ENCODE measurements around the gene ABCG8. TPM values are rescaled to one million over a fixed set of nuclear protein-coding genes. Genes with fewer than 3 reads are reported as not detected.

Gene ABCG8
- polyA plus RNA-seq, 2 donors = not detected

DNA sequence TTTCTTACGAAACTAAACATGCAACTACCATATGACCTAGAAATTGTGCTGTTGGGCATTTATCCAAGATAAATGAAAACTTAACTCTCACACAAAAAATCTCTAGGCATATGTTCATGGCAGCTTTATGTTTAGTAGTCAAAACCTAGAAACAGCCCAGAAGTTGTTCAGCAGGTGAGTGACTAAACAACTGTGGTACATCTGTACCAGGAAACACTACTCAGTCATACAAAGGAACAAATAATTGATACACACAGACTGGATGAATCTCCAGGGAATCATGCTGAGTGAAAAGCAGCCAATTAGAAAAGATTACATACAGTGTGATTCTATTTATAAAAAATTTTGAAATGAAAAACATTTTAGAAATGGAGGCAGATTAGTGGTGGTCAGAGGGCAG is 35.7 kb upstream of the ABCG8 start:
- H3K4me3 ChIP-seq (ENCODE audit: low read depth in 1 of 2, low read length in 2 of 2) = no peak overlapping the region
- WGBS, 2 donors = 79 to 85% methylated on average over 1 of the region's 1 CpG
- H3K4me1 ChIP-seq (ENCODE audit: control insufficient read depth in 2 of 2, insufficient read depth in 2 of 2, low read length in 1 of 2) = no peaks in the 10 kb centered on the region

DNA sequence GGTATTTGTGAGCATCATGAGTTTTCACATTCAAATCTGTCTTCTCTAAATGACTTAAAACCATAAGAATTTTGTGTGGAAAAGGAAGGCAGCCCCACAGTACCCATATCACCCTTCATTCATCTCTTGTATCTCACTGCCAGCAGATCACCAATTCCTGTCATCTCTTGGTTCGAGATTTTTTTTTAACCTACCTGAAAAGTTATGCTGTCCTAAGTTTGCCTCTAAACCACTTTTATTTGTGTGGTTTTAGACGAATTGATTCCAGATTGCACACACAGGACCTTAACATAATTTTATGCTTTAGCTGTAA is 32.1 kb upstream of the ABCG8 start:
- no peak overlapping the region for H3K27ac ChIP-seq (ENCODE audit: low read depth in 2 of 2, low read length in 1 of 2)
- WGBS, 2 donors = 64 to 82% methylated on average over 2 of the region's 2 CpGs
- H3K9me3 ChIP-seq (ENCODE audit: control insufficient read depth in 2 of 2, insufficient read depth in 1 of 2, low read depth in 1 of 2, low read length in 1 of 2) = no peaks in the 10 kb centered on the region
- H3K36me3 ChIP-seq (ENCODE audit: control insufficient read depth in 2 of 2, insufficient read depth in 2 of 2, low read length in 1 of 2) = no peaks in the 10 kb centered on the region
- H3K27me3 ChIP-seq (ENCODE audit: control insufficient read depth in 1 of 2, insufficient read depth in 2 of 2, low read length in 2 of 2) = no peaks in the 10 kb centered on the region
- no peaks in the 10 kb centered on the region for H3K4me1 ChIP-seq (ENCODE audit: control insufficient read depth in 2 of 2, insufficient read depth in 2 of 2, low read length in 1 of 2)
- H3K4me3 ChIP-seq (ENCODE audit: low read depth in 1 of 2, low read length in 2 of 2) = no peak overlapping the region

More for the DNA sequence above, 35.7 kb upstream of the ABCG8 start:
- H3K36me3 ChIP-seq (ENCODE audit: control insufficient read depth in 2 of 2, insufficient read depth in 2 of 2, low read length in 1 of 2) = no peaks in the 10 kb centered on the region
- no peaks in the 10 kb centered on the region for H3K27me3 ChIP-seq (ENCODE audit: control insufficient read depth in 1 of 2, insufficient read depth in 2 of 2, low read length in 2 of 2)
- no peak overlapping the region for H3K27ac ChIP-seq (ENCODE audit: low read depth in 2 of 2, low read length in 1 of 2)
- no peaks in the 10 kb centered on the region for H3K9me3 ChIP-seq (ENCODE audit: control insufficient read depth in 2 of 2, insufficient read depth in 1 of 2, low read depth in 1 of 2, low read length in 1 of 2)

DNA sequence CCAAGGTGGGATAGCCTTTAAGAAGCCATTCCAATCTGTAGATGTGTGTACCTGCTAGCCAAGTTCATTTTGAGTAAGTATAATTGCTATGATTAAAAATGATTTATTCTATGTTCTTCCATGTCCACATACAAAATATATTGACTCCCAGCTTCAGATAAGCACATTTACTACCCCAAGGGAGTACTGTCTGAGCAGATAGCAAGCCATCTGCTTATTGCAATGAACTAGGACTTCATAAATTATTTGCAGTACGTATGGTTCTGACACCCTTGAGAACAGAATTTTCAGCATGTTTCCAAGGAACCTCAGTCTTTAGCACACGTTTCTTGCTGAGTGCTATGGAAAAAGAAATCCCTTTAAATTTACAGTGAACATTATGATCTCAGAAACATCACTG is 28.3 kb upstream of the ABCG8 start:
- Histone ChIP-seq H3K36me3 (ENCODE audit: control insufficient read depth in 2 of 2, insufficient read depth in 2 of 2, low read length in 1 of 2) (no peaks in the 10 kb centered on the region), H3K9me3 (ENCODE audit: control insufficient read depth in 2 of 2, insufficient read depth in 1 of 2, low read depth in 1 of 2, low read length in 1 of 2) (no peaks in the 10 kb centered on the region), H3K4me1 (ENCODE audit: control insufficient read depth in 2 of 2, insufficient read depth in 2 of 2, low read length in 1 of 2) (no peaks in the 10 kb centered on the region), H3K27ac (ENCODE audit: low read depth in 2 of 2, low read length in 1 of 2) (no peak overlapping the region), H3K4me3 (ENCODE audit: low read depth in 1 of 2, low read length in 2 of 2) (no peak overlapping the region), H3K27me3 (ENCODE audit: control insufficient read depth in 1 of 2, insufficient read depth in 2 of 2, low read length in 2 of 2) (no peaks in the 10 kb centered on the region)
- WGBS, 2 donors = 72 to 73% methylated on average over 2 of the region's 2 CpGs

DNA sequence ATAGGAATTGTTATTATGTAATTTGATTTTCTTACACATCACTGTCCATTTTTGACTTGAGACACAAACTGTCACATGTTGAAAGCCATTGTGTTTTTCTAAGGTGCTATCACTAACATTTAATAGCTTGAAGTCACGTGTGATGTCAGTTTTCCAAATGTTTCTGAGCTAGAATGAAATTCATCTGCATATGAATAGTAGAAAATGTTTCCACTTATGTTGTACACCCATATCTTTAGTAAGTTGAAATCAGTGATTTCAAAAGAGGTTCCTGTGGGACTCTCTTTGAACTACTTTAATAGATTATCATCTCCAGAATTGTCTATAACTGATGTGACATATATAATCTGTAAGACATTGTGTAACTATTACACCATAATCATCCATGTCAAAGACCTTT is 27.9 kb upstream of the ABCG8 start:
- Histone ChIP-seq H3K27me3 (ENCODE audit: control insufficient read depth in 1 of 2, insufficient read depth in 2 of 2, low read length in 2 of 2) (no peaks in the 10 kb centered on the region), H3K36me3 (ENCODE audit: control insufficient read depth in 2 of 2, insufficient read depth in 2 of 2, low read length in 1 of 2) (no peaks in the 10 kb centered on the region), H3K9me3 (ENCODE audit: control insufficient read depth in 2 of 2, insufficient read depth in 1 of 2, low read depth in 1 of 2, low read length in 1 of 2) (no peaks in the 10 kb centered on the region), H3K27ac (ENCODE audit: low read depth in 2 of 2, low read length in 1 of 2) (no peak overlapping the region), H3K4me1 (ENCODE audit: control insufficient read depth in 2 of 2, insufficient read depth in 2 of 2, low read length in 1 of 2) (no peaks in the 10 kb centered on the region), H3K4me3 (ENCODE audit: low read depth in 1 of 2, low read length in 2 of 2) (no peak overlapping the region)
- WGBS, 2 donors = 72 to 77% methylated on average over 1 of the region's 1 CpG

DNA sequence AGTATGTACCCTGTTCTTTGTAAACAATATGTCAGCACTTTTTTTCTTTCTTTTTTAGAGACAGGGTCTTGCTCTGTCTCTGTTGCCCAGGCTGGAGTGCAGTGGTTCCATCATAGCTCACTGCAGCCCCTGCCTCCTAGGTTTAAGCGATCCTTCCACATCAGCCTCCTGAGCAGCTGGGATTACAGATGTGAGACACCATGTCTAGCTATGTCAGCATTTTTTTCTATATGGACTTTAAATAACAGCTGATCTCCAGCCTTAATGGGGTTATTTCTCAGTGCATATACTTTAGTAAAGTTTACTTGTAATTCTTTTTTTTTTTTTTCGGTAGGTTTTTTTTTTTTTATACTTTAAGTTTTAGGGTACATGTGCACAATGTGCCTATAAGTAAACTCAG is 26.8 kb upstream of the ABCG8 start:
- Histone ChIP-seq H3K27ac (ENCODE audit: low read depth in 2 of 2, low read length in 1 of 2) (no peak overlapping the region), H3K9me3 (ENCODE audit: control insufficient read depth in 2 of 2, insufficient read depth in 1 of 2, low read depth in 1 of 2, low read length in 1 of 2) (no peaks in the 10 kb centered on the region), H3K27me3 (ENCODE audit: control insufficient read depth in 1 of 2, insufficient read depth in 2 of 2, low read length in 2 of 2) (no peaks in the 10 kb centered on the region), H3K4me1 (ENCODE audit: control insufficient read depth in 2 of 2, insufficient read depth in 2 of 2, low read length in 1 of 2) (no peaks in the 10 kb centered on the region), H3K36me3 (ENCODE audit: control insufficient read depth in 2 of 2, insufficient read depth in 2 of 2, low read length in 1 of 2) (no peaks in the 10 kb centered on the region), H3K4me3 (ENCODE audit: low read depth in 1 of 2, low read length in 2 of 2) (no peak overlapping the region)
- WGBS, 2 donors = 80 to 84% methylated on average over 2 of the region's 2 CpGs

DNA sequence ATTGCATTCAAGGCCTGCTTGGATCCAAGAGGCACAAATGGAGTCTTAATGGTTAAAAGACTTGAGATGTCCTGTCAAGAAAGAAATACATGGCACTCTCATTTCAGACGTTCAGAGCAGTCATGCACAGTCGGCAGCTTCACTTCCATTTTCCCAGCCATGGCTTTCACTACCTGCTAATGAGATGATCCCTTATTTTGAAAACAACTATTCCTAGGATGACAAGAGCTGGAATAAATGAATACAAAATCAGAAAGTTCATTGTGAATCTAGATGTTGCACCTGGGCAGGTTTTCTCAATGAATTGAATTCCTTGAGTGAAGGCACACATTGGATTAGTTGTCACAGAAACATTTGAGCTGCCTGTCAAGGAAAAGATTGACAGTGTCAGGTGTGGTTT is 25.8 kb upstream of the ABCG8 start:
- H3K9me3 ChIP-seq (ENCODE audit: control insufficient read depth in 2 of 2, insufficient read depth in 1 of 2, low read depth in 1 of 2, low read length in 1 of 2) = no peaks in the 10 kb centered on the region
- no peaks in the 10 kb centered on the region for H3K4me1 ChIP-seq (ENCODE audit: control insufficient read depth in 2 of 2, insufficient read depth in 2 of 2, low read length in 1 of 2)
- H3K27ac ChIP-seq (ENCODE audit: low read depth in 2 of 2, low read length in 1 of 2) = no peak overlapping the region
- H3K36me3 ChIP-seq (ENCODE audit: control insufficient read depth in 2 of 2, insufficient read depth in 2 of 2, low read length in 1 of 2) = no peaks in the 10 kb centered on the region
- 57 to 58% methylated on average over 2 of the region's 2 CpGs for WGBS, 2 donors
- H3K4me3 ChIP-seq (ENCODE audit: low read depth in 1 of 2, low read length in 2 of 2) = no peak overlapping the region
- no peaks in the 10 kb centered on the region for H3K27me3 ChIP-seq (ENCODE audit: control insufficient read depth in 1 of 2, insufficient read depth in 2 of 2, low read length in 2 of 2)

DNA sequence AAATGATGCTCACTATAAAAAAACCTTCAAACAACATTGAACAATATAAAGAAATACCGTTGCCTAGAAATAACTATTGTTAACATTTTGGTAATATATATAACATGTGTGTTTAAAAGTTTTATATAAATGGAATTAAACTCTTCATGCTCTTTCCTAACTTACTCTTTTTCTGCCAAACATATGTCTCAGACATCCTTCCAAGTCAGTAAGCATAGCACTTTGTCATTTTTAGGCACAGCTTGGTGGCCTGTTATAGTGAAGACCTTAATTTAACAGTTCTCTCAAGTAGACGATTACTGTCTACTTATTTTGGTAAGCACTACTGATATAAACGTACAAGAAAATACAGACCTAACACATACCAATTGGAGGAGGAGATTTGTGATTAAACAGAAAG is 24.1 kb upstream of the ABCG8 start:
- no peaks in the 10 kb centered on the region for H3K4me1 ChIP-seq (ENCODE audit: control insufficient read depth in 2 of 2, insufficient read depth in 2 of 2, low read length in 1 of 2)
- 81 to 82% methylated on average over 3 of the region's 3 CpGs for WGBS, 2 donors
- H3K4me3 ChIP-seq (ENCODE audit: low read depth in 1 of 2, low read length in 2 of 2) = no peak overlapping the region

DNA sequence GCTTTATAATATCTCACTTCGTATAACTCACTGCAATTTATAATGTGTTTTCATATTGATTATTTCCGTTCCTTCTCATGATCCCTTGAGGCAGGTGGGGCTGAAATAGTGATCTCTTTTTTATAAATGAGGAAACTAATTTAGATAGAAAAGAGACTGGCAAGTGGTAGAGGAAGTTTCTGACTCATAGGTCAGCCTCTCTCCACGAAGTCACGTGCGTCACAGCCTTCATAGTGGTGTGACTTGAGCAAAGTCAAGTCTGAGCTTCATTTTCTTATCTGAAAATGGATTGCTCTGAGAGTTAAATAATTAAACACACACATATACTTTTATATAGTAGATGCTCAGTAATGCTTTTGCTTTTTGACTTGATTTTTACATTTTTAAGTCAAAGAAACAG is 20.0 kb upstream of the ABCG8 start:
- H3K4me3 ChIP-seq (ENCODE audit: low read depth in 1 of 2, low read length in 2 of 2) = no peak overlapping the region
- no peaks in the 10 kb centered on the region for H3K27me3 ChIP-seq (ENCODE audit: control insufficient read depth in 1 of 2, insufficient read depth in 2 of 2, low read length in 2 of 2)
- H3K36me3 ChIP-seq (ENCODE audit: control insufficient read depth in 2 of 2, insufficient read depth in 2 of 2, low read length in 1 of 2) = no peaks in the 10 kb centered on the region
- 56 to 58% methylated on average over 5 of the region's 5 CpGs for WGBS, 2 donors
- no peaks in the 10 kb centered on the region for H3K4me1 ChIP-seq (ENCODE audit: control insufficient read depth in 2 of 2, insufficient read depth in 2 of 2, low read length in 1 of 2)
- no peaks in the 10 kb centered on the region for H3K9me3 ChIP-seq (ENCODE audit: control insufficient read depth in 2 of 2, insufficient read depth in 1 of 2, low read depth in 1 of 2, low read length in 1 of 2)
- H3K27ac ChIP-seq (ENCODE audit: low read depth in 2 of 2, low read length in 1 of 2) = no peak overlapping the region

More for the DNA sequence above, 24.1 kb upstream of the ABCG8 start:
- Histone ChIP-seq H3K9me3 (ENCODE audit: control insufficient read depth in 2 of 2, insufficient read depth in 1 of 2, low read depth in 1 of 2, low read length in 1 of 2) (no peaks in the 10 kb centered on the region), H3K27ac (ENCODE audit: low read depth in 2 of 2, low read length in 1 of 2) (no peak overlapping the region), H3K36me3 (ENCODE audit: control insufficient read depth in 2 of 2, insufficient read depth in 2 of 2, low read length in 1 of 2) (no peaks in the 10 kb centered on the region), H3K27me3 (ENCODE audit: control insufficient read depth in 1 of 2, insufficient read depth in 2 of 2, low read length in 2 of 2) (no peaks in the 10 kb centered on the region)

DNA sequence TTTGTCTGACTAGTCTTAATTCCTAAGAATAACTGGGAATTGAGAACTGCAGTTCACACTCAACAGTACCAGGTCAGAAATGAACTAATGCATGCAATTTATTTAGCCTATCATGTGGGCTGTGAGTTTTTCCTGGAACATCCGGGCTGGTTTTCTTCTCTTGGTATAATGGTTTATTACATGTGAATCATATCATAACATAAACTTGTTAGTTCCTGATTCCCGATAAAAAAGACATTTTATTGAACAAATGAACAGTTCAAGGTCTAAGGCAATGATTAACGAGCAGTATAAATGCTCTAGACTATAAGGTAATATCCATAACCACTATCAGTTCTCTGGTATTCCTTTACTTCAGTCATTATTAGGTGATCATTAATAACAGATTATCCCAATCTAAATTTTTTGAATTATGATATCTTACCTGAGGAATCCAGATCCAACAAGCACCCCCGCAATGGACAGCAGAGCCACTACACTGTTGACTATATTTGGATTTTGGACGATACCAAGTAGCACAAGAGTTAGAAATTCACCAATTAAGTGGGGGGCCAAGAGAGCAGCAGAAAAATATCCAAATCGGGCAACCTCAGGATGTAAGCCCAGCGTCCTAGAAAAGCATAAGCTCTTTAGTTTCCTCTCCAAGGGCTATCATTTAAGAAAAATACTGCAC is 19.1 kb upstream of the ABCG8 start:
- H3K4me1 ChIP-seq (ENCODE audit: control insufficient read depth in 2 of 2, insufficient read depth in 2 of 2, low read length in 1 of 2) = no peaks in the 10 kb centered on the region
- WGBS, 2 donors = 71 to 77% methylated on average over 7 of the region's 7 CpGs
- H3K36me3 ChIP-seq (ENCODE audit: control insufficient read depth in 2 of 2, insufficient read depth in 2 of 2, low read length in 1 of 2) = no peaks in the 10 kb centered on the region
- no peaks in the 10 kb centered on the region for H3K27me3 ChIP-seq (ENCODE audit: control insufficient read depth in 1 of 2, insufficient read depth in 2 of 2, low read length in 2 of 2)
- no peak overlapping the region for H3K4me3 ChIP-seq (ENCODE audit: low read depth in 1 of 2, low read length in 2 of 2)
- no peaks in the 10 kb centered on the region for H3K9me3 ChIP-seq (ENCODE audit: control insufficient read depth in 2 of 2, insufficient read depth in 1 of 2, low read depth in 1 of 2, low read length in 1 of 2)
- H3K27ac ChIP-seq (ENCODE audit: low read depth in 2 of 2, low read length in 1 of 2) = no peak overlapping the region

DNA sequence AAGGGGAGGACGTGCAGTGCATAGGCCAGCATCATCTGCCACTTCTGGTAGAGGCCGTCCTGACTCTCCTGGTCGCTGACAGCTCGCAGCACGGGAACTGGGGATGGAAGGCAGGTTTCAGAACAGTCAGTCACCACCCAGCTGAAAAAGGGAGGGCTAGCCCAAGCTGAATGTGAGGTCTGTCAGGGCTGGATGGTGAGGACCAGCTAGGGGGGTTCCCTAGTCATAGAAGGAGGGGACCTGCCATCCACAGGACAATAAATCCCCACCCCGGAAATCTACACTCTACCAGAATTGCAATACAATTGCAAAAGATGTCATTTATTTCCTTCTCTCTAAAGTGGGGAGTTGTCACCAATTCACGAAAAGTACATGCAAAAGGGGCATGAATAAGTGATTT is 15.9 kb upstream of the ABCG8 start:
- H3K4me3 ChIP-seq (ENCODE audit: low read depth in 1 of 2, low read length in 2 of 2) = no peak overlapping the region
- WGBS, 2 donors = 79 to 80% methylated on average over 7 of the region's 7 CpGs
- no peaks in the 10 kb centered on the region for H3K4me1 ChIP-seq (ENCODE audit: control insufficient read depth in 2 of 2, insufficient read depth in 2 of 2, low read length in 1 of 2)
- no peak overlapping the region for H3K27ac ChIP-seq (ENCODE audit: low read depth in 2 of 2, low read length in 1 of 2)
- H3K27me3 ChIP-seq (ENCODE audit: control insufficient read depth in 1 of 2, insufficient read depth in 2 of 2, low read length in 2 of 2) = no peaks in the 10 kb centered on the region
- no peaks in the 10 kb centered on the region for H3K36me3 ChIP-seq (ENCODE audit: control insufficient read depth in 2 of 2, insufficient read depth in 2 of 2, low read length in 1 of 2)
- H3K9me3 ChIP-seq (ENCODE audit: control insufficient read depth in 2 of 2, insufficient read depth in 1 of 2, low read depth in 1 of 2, low read length in 1 of 2) = peaks cover 0 to 3% of the 10 kb centered on the region in 2 donors

Measured in esophagus (tissue), 2 donors.